Common myeloid progenitor, CD34-positive (primary cell): ENCODE measurements around the gene MYOM3.

Experiments
- CTCF ChIA-PET: fragments of 350-600 bp; sonication (Branson Sonifier 250); formaldehyde crosslinking; loops from one replicate; lab custom pipeline; 2021; ENCODE audit warnings: antibody characterized with exemption; lab: Charles Lee
- POLR2A ChIA-PET: fragments of 350-600 bp; sonication (Branson Sonifier 250); formaldehyde crosslinking; loops from one replicate; lab custom pipeline; 2021; ENCODE audit warnings: antibody characterized with exemption; lab: Charles Lee
- DNase-seq, 3 donors: peaks; one replicate each; pipeline versions ENCODE4 v3.0.0 to v3.0.0-alpha.2; 2013
- H3K27ac ChIP-seq, 2 experiments: 1 replicate in 1 of 2; 2 replicates in 1 of 2; pipeline ENCODE4 v1.7.0; 2013; ENCODE audit warnings: inconsistent platforms in 2 of 2, low read length in 2 of 2, mild to moderate bottlenecking in 2 of 2, low read depth in 1 of 2, moderate library complexity in 1 of 2; ENCODE audit not compliant: severe bottlenecking in 2 of 2, insufficient read depth in 1 of 2, poor library complexity in 1 of 2
- H3K27me3 ChIP-seq, 5 experiments: replicated peaks in 2 of 5; 1 replicate in 3 of 5; 2 replicates in 2 of 5; pipeline versions ENCODE4 v1.6.1 to v1.7.0; 2013; ENCODE audit warnings: low read length in 4 of 5, mild to moderate bottlenecking in 2 of 5, moderate library complexity in 2 of 5, inconsistent platforms in 1 of 5; ENCODE audit not compliant: insufficient read depth in 5 of 5, control insufficient read depth in 4 of 5
- H3K36me3 ChIP-seq, 4 experiments: 1 replicate in 2 of 4; 2 replicates in 2 of 4; pipeline versions ENCODE4 v1.6.1 to v1.7.0; 2013; ENCODE audit warnings: low read length in 3 of 4, control low read depth in 1 of 4, mild to moderate bottlenecking in 1 of 4; ENCODE audit not compliant: control insufficient read depth in 4 of 4, insufficient read depth in 4 of 4
- H3K4me1 ChIP-seq, 4 experiments: 1 replicate in 3 of 4; 2 replicates in 1 of 4; pipeline versions ENCODE4 v1.6.1 to v1.7.1; 2013; ENCODE audit warnings: low read length in 3 of 4, mild to moderate bottlenecking in 3 of 4, control low read depth in 1 of 4, inconsistent platforms in 1 of 4, moderate library complexity in 1 of 4; ENCODE audit not compliant: control insufficient read depth in 4 of 4, insufficient read depth in 4 of 4; ENCODE audit errors: control extremely low read depth in 1 of 4
- H3K4me3 ChIP-seq, 7 experiments: 1 replicate in 4 of 7; 2 replicates in 3 of 7; pipeline versions ENCODE4 v1.5.1 to v1.7.0; 2013; ENCODE audit warnings: mild to moderate bottlenecking in 7 of 7, low read length in 6 of 7, moderate library complexity in 6 of 7, inconsistent platforms in 2 of 7, low read depth in 2 of 7, control low read depth in 1 of 7; ENCODE audit not compliant: insufficient read depth in 4 of 7, control insufficient read depth in 1 of 7; ENCODE audit errors: extremely low read depth in 1 of 7
- H3K9me3 ChIP-seq, 5 experiments: 1 replicate in 4 of 5; 2 replicates in 1 of 5; pipeline versions ENCODE4 v1.6.1 to v1.7.1; 2013; ENCODE audit warnings: low read length in 4 of 5, mild to moderate bottlenecking in 2 of 5, inconsistent platforms in 1 of 5, low read depth in 1 of 5, moderate library complexity in 1 of 5; ENCODE audit not compliant: control insufficient read depth in 4 of 5, insufficient read depth in 2 of 5; ENCODE audit errors: control extremely low read depth in 1 of 5
- WGBS: methylation state at CpG from one replicate; pipeline ENCODE4 v1.1.5; 2013; ENCODE audit not compliant: insufficient coverage; 5-methylcytosine and 5-hydroxymethylcytosine counted together

Gene MYOM3

GRCh38 chr1:24097663-24098062, 14.3 kb downstream of the MYOM3 start:
- POLR2A ChIA-PET: no interaction called here
- Histone ChIP-seq H3K36me3 (no peaks in the 10 kb centered on the region), H3K9me3 (no peaks in the 10 kb centered on the region), H3K4me1 (no peaks in the 10 kb centered on the region), H3K27me3 (peaks cover 0 to 5% (median 0%) of the 10 kb centered on the region in 5 experiments), H3K4me3 (no peak overlapping the region), H3K27ac (no peak overlapping the region)
- no peak for DNase-seq
- WGBS: 96% methylated on average over 11 of the region's 11 CpGs
- CTCF ChIA-PET: no interaction called here

DNA sequence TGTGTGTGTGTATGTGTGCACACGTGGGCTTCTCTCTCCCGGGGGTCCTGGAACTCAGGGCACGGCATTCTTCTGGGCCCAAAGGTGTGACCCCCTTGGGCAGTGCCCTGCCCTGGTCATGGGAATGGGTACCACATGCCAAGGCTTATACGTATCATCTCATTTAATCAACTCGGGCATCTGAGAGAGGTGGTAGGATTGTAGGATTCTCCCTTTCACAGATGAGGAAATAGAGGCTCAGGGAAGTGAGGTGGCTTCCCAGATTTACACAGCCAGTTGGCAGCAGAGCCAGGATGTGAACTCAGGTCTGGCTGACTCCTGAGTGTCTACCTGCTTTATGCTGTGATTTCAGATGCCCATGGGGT, 15.2 kb downstream of the MYOM3 start:
- Histone ChIP-seq H3K36me3 (no peaks in the 10 kb centered on the region), H3K27me3 (peaks cover 0 to 5% (median 0%) of the 10 kb centered on the region in 5 experiments), H3K9me3 (no peaks in the 10 kb centered on the region), H3K27ac (no peak overlapping the region), H3K4me1 (no peaks in the 10 kb centered on the region), H3K4me3 (no peak overlapping the region)
- ChIA-PET POLR2A (no interaction called here), CTCF (interaction anchor here (1.2 kb wide), 1 partner anchor 53 kb away, joined by 3 read pairs; no protein-coding TSS in a partner anchor)
- 100% methylated on average over 2 of the region's 5 CpGs for WGBS
- DNase-seq: no peak

- POLR2A ChIA-PET: no interaction called here
- no peak for DNase-seq
- no peak overlapping the region for H3K27ac ChIP-seq
- no peak overlapping the region for H3K4me3 ChIP-seq
- H3K9me3 ChIP-seq: no peaks in the 10 kb centered on the region
- H3K36me3 ChIP-seq: no peaks in the 10 kb centered on the region
- H3K4me1 ChIP-seq: no peaks in the 10 kb centered on the region
- peaks cover 0 to 5% (median 0%) of the 10 kb centered on the region in 5 experiments for H3K27me3 ChIP-seq
- 88% methylated on average over 8 of the region's 8 CpGs for WGBS
- CTCF ChIA-PET: interaction anchor here (1.2 kb wide), 1 partner anchor 54 kb away, joined by 3 read pairs; no protein-coding TSS in a partner anchor
Measured at GRCh38 chr1:24096009-24096738, 15.8 kb downstream of the MYOM3 start.

- Histone ChIP-seq H3K4me1 (no peaks in the 10 kb centered on the region), H3K27me3 (peaks cover 0 to 5% (median 0%) of the 10 kb centered on the region in 5 experiments), H3K9me3 (no peaks in the 10 kb centered on the region), H3K36me3 (no peaks in the 10 kb centered on the region), H3K4me3 (no peak overlapping the region), H3K27ac (no peak overlapping the region)
- POLR2A ChIA-PET: no interaction called here
- DNase-seq: no peak
- CTCF ChIA-PET: interaction anchor here (1.2 kb wide), 1 partner anchor 55 kb away, joined by 3 read pairs; no protein-coding TSS in a partner anchor
- WGBS: 73% methylated on average over 10 of the region's 14 CpGs
Measured at GRCh38 chr1:24095140-24095859, 16.6 kb downstream of the MYOM3 start.

GRCh38 chr1:24094554-24094953, 17.4 kb downstream of the MYOM3 start:
- DNase-seq: no peak
- 92% methylated on average over 3 of the region's 5 CpGs for WGBS
- ChIA-PET POLR2A (no interaction called here), CTCF (no interaction called here)
- no peak overlapping the region for H3K4me3 ChIP-seq
- no peaks in the 10 kb centered on the region for H3K9me3 ChIP-seq
- H3K36me3 ChIP-seq: no peaks in the 10 kb centered on the region
- H3K27me3 ChIP-seq: peaks cover 0 to 5% (median 0%) of the 10 kb centered on the region in 5 experiments
- no peaks in the 10 kb centered on the region for H3K4me1 ChIP-seq
- H3K27ac ChIP-seq: no peak overlapping the region

DNA sequence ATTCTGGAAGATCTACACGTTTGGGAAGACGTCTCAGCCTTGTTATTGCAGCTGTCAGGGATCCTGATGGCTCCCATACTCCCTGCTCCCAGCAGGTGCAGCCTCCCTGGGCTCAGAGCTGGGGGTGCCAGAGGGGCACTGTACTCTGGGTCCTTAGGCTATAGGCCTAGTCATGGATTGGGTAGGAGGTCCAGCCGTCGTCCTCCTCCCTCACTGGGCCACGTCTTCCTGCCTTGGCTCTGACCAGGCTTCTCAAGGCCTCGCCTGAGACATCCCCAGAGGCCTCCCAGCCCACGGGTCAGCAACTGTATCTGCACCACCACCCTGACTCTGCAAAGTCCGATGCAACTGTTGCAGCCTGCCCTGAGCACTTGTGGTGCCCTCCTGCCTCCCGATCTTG, 18.2 kb downstream of the MYOM3 start:
- POLR2A ChIA-PET: no interaction called here
- no peak for DNase-seq
- no peak overlapping the region for H3K27ac ChIP-seq
- no peak overlapping the region for H3K4me3 ChIP-seq
- peaks cover 0 to 5% (median 0%) of the 10 kb centered on the region in 5 experiments for H3K27me3 ChIP-seq
- H3K4me1 ChIP-seq: no peaks in the 10 kb centered on the region
- no peaks in the 10 kb centered on the region for H3K9me3 ChIP-seq
- WGBS: 97% methylated on average over 8 of the region's 9 CpGs
- CTCF ChIA-PET: no interaction called here
- H3K36me3 ChIP-seq: no peaks in the 10 kb centered on the region

- ChIA-PET CTCF (no interaction called here), POLR2A (no interaction called here)
- WGBS: 92% methylated on average over 6 of the region's 9 CpGs
Measured at GRCh38 chr1:24092979-24093378, 19.0 kb downstream of the MYOM3 start.

More at GRCh38 chr1:24092979-24093378, 19.0 kb downstream of the MYOM3 start:
- no peak for DNase-seq
- no peaks in the 10 kb centered on the region for H3K9me3 ChIP-seq
- no peak overlapping the region for H3K27ac ChIP-seq
- H3K36me3 ChIP-seq: no peaks in the 10 kb centered on the region
- H3K4me3 ChIP-seq: no peak overlapping the region
- H3K4me1 ChIP-seq: no peaks in the 10 kb centered on the region
- H3K27me3 ChIP-seq: peaks cover 0 to 5% (median 0%) of the 10 kb centered on the region in 5 experiments
